ENCODE measurements around the gene EXOSC1. TPM values are rescaled to one million over a fixed set of nuclear protein-coding genes. Genes with fewer than 3 reads are reported as not detected.

EXOSC1 gene
- total RNA-seq, 1 donor from 2014 or later, result 59.8 TPM

DNA sequence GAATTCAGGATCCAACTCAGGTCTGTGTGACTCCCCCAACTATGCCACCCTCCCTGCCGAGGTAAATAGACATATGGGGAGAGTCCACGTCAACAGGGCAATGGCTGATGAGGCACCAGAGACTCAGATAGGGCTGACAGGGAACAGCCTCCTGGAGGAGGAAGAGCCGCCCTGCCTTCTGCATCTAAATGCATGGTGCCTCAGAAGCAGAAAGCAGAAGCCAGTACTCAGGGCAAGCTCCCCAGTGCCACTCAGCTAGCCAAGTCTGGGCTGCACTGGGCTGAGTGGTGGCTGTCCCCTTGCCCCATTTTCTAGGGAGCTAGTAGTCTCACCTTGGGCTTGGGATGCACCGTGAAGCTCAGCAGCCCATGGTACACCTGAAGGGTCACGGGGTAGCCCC, 55.7 kb downstream of the EXOSC1 start:
- Mint-ChIP-seq H3K36me3 (ENCODE audit: low read depth) (peaks cover 50% of the 10 kb centered on the region), H3K9me3 (no peaks in the 10 kb centered on the region), H3K27me3 (no peaks in the 10 kb centered on the region), H3K4me1 (no peaks in the 10 kb centered on the region), H3K4me3 (no peak overlapping the region), H3K27ac (no peak overlapping the region)
- no peak for DNase-seq
- intact Hi-C loops (cut with micrococcal nuclease), result no loop called here

DNA sequence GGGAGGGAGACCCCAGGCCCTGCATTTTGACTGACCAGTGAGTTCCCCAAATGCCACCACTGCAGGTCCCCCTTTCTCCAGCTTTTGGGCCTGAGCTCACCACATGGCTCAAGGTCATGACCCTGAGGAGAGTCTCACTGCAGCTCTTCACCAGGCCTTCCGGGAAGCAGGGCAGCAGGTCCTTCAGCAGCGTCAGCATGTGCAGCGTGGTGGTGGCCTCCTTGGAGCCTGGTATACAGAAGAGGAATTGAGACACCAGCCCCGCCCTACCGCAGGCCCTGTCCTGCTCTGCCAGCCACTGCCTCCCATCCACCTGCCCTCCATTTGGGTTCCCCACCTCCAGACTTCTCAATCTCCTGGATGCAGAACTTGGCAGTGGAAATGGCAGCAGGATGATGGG, 57.7 kb downstream of the EXOSC1 start:
- Mint-ChIP-seq H3K27me3 (no peaks in the 10 kb centered on the region), H3K4me3 (no peak overlapping the region), H3K9me3 (no peaks in the 10 kb centered on the region), H3K36me3 (ENCODE audit: low read depth) (peaks cover 41% of the 10 kb centered on the region), H3K27ac (no peak overlapping the region), H3K4me1 (no peaks in the 10 kb centered on the region)
- intact Hi-C loops (cut with micrococcal nuclease), result no loop called here
- DNase-seq, result no peak

Other genes starting within 250 kb of the EXOSC1 start
- 26.4 and 30.7 TPM in 2 replicates for gene ARHGAP19, start 153.4 kb downstream of the EXOSC1 start, total RNA-seq
- gene FRAT1, start 126.7 kb downstream of the EXOSC1 start, total RNA-seq, result 2.0 and 2.5 TPM in 2 replicates
- 8.7 and 9.8 TPM in 2 replicates for gene FRAT2, start 111.3 kb downstream of the EXOSC1 start, total RNA-seq
- 99.4 and 106 TPM in 2 replicates for gene RRP12, start 44.7 kb downstream of the EXOSC1 start, total RNA-seq
- gene PGAM1, start 19.8 kb downstream of the EXOSC1 start, total RNA-seq, result 1,086 and 1,108 TPM in 2 replicates
- gene ZDHHC16, start 169 bp upstream of the EXOSC1 start, total RNA-seq, result 42.9 and 43.1 TPM in 2 replicates
- gene MMS19, start 52.4 kb upstream of the EXOSC1 start, total RNA-seq, result 100 and 103 TPM in 2 replicates
- gene UBTD1, start 52.9 kb upstream of the EXOSC1 start, total RNA-seq, result 1.8 and 2.1 TPM in 2 replicates
- gene ANKRD2, start 126.8 kb upstream of the EXOSC1 start, total RNA-seq, result not detected in 2 replicates
- gene HOGA1, start 138.4 kb upstream of the EXOSC1 start, total RNA-seq, result not detected in 2 replicates
- not detected in 2 replicates for gene C10orf62, start 143.7 kb upstream of the EXOSC1 start, total RNA-seq
- 2.2 and 2.4 TPM in 2 replicates for gene MORN4, start 187.5 kb upstream of the EXOSC1 start, total RNA-seq
- gene PI4K2A, start 194.7 kb upstream of the EXOSC1 start, total RNA-seq, result 17.8 TPM in 2 replicates
- gene AVPI1, start 241.2 kb upstream of the EXOSC1 start, total RNA-seq, result 1.1 and 1.3 TPM in 2 replicates

Data from activated CD4-positive, alpha-beta T cell treated with anti-CD3 and anti-CD28 coated beads, Interleukin-2, amount 10 ng/mL, durations not matched to agents 24 days and 14 days (primary cell).